ENCODE measurements around the gene FBXL7. TPM values are rescaled to one million over a fixed set of nuclear protein-coding genes. Genes with fewer than 3 reads are reported as not detected.

The FBXL7 gene
- total and polyA plus RNA-seq, 4 donors, result 1.9 to 15.5 (median 6.6) TPM

DNA sequence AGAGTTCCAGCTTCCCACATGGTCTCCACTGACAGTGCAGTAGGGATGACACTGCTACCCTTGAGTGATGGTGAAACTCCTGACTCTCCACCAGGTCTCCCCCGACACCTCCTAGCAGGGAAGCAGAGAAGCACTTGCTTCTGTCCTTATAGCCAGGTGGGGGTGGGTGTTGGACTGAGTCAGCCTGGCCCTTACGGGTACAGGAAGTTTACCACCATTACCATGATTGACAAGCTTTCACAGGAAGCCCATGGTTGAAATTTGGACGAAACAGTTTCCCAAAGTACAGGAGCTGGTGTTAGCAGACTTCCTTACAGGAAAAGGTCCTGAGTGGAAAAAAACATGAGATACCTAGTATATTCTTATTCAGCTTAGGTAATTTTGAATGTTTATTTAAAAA is 3.1 kb upstream of the FBXL7 start:
- Histone ChIP-seq H3K36me3 (ENCODE audit: control insufficient read depth in 4 of 4, insufficient read depth in 4 of 4, low read length in 4 of 4) (no peaks in the 10 kb centered on the region), H3K9ac (ENCODE audit: insufficient read depth in 1 of 2, low read length in 2 of 2) (no peak overlapping the region), H3K4me1 (ENCODE audit: control insufficient read depth in 5 of 5, insufficient read depth in 5 of 5, low read length in 5 of 5) (peaks cover 0 to 26% (median 2%) of the 10 kb centered on the region in 5 donors), H3K27me3 (ENCODE audit: control insufficient read depth in 3 of 3, insufficient read depth in 3 of 3, low read length in 2 of 3) (peaks cover 0 to 4% (median 0%) of the 10 kb centered on the region in 3 donors), H3K27ac (ENCODE audit: low read depth in 1 of 2, low read length in 1 of 2) (no peak overlapping the region), H3K4me3 (no peak overlapping the region), H3K9me3 (ENCODE audit: control insufficient read depth in 4 of 4, insufficient read depth in 3 of 4, low read length in 3 of 4) (no peaks in the 10 kb centered on the region)
- 45 to 50% methylated on average over 3 of the region's 3 CpGs for WGBS, 2 donors
- TF ChIP-seq CTCF (IDR thresholded peaks at IDR 0.05; ENCODE audit: control extremely low read depth, extremely low read depth), result no peak
- no peak for DNase-seq
- ATAC-seq (ENCODE audit: insufficient read depth, low FRiP score), result no peak

- Histone ChIP-seq H3K4me1 (ENCODE audit: control insufficient read depth in 5 of 5, insufficient read depth in 5 of 5, low read length in 5 of 5) (peaks cover 2 to 24% (median 6%) of the 10 kb centered on the region in 5 donors), H3K4me3 (peak overlapping the region; percentile 60), H3K27me3 (ENCODE audit: control insufficient read depth in 3 of 3, insufficient read depth in 3 of 3, low read length in 2 of 3) (peaks cover 0 to 4% (median 0%) of the 10 kb centered on the region in 3 donors), H3K9ac (ENCODE audit: insufficient read depth in 1 of 2, low read length in 2 of 2) (peak overlapping the region; percentile 17 to 43), H3K27ac (ENCODE audit: low read depth in 1 of 2, low read length in 1 of 2) (peak overlapping the region; percentile 94 to 96), H3K36me3 (ENCODE audit: control insufficient read depth in 4 of 4, insufficient read depth in 4 of 4, low read length in 4 of 4) (peaks cover 0 to 9% (median 3%) of the 10 kb centered on the region in 4 donors), H3K9me3 (ENCODE audit: control insufficient read depth in 4 of 4, insufficient read depth in 3 of 4, low read length in 3 of 4) (no peaks in the 10 kb centered on the region)
- peak; percentile 54 to 68 (median 60) for DNase-seq
- 1 to 2% methylated on average over 43 to 61 of the region's 61 CpGs for WGBS, 2 donors
- ATAC-seq (ENCODE audit: insufficient read depth, low FRiP score), result peak; percentile 53
- no peak for TF ChIP-seq CTCF (IDR thresholded peaks at IDR 0.05; ENCODE audit: control extremely low read depth, extremely low read depth)
Measured at GRCh38 chr5:15500325-15501001, 483 bp downstream of the FBXL7 start.

- no peak for TF ChIP-seq CTCF (IDR thresholded peaks at IDR 0.05; ENCODE audit: control extremely low read depth, extremely low read depth)
Measured at GRCh38 chr5:15501091-15501791, 1.3 kb downstream of the FBXL7 start.

More at GRCh38 chr5:15501091-15501791, 1.3 kb downstream of the FBXL7 start:
- Histone ChIP-seq H3K9me3 (ENCODE audit: control insufficient read depth in 4 of 4, insufficient read depth in 3 of 4, low read length in 3 of 4) (no peaks in the 10 kb centered on the region), H3K27ac (ENCODE audit: low read depth in 1 of 2, low read length in 1 of 2) (peak overlapping the region; percentile 94 to 96), H3K9ac (ENCODE audit: insufficient read depth in 1 of 2, low read length in 2 of 2) (peak overlapping the region; percentile 17 to 43), H3K36me3 (ENCODE audit: control insufficient read depth in 4 of 4, insufficient read depth in 4 of 4, low read length in 4 of 4) (peaks cover 0 to 9% (median 3%) of the 10 kb centered on the region in 4 donors), H3K4me3 (peak overlapping the region; percentile 60), H3K27me3 (ENCODE audit: control insufficient read depth in 3 of 3, insufficient read depth in 3 of 3, low read length in 2 of 3) (peaks cover 0 to 4% (median 0%) of the 10 kb centered on the region in 3 donors), H3K4me1 (ENCODE audit: control insufficient read depth in 5 of 5, insufficient read depth in 5 of 5, low read length in 5 of 5) (peaks cover 2 to 27% (median 6%) of the 10 kb centered on the region in 5 donors)
- peak; percentile 39 for ATAC-seq (ENCODE audit: insufficient read depth, low FRiP score)
- DNase-seq, result peak; percentile 85 to 90 (median 85)
- WGBS, 2 donors, result 2 to 3% methylated on average over 15 of the region's 15 CpGs
